ENCODE measurements around the gene SMC2.

The SMC2 gene

DNA sequence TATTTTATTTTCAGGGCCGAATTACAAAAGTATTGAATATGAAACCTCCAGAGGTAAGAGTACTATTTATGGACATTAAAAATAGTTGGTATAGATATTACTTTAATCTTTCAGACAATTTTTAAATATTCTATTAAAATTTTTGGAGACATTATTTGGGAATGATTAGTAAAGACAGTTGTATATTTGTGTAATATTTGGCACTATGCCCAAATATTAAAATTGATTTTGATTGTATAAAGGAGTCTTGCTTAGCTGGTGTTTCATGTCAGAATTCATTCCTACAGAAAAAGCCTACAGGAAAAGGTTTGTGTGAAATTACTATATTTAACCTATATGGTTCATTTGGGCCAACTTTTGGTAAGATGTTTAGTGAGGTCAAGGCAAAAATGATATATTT is 5.5 kb downstream of the SMC2 start:
- DNase-seq (ENCODE audit: extremely low read depth in 1 of 2, low read depth in 1 of 2): no peak

DNA sequence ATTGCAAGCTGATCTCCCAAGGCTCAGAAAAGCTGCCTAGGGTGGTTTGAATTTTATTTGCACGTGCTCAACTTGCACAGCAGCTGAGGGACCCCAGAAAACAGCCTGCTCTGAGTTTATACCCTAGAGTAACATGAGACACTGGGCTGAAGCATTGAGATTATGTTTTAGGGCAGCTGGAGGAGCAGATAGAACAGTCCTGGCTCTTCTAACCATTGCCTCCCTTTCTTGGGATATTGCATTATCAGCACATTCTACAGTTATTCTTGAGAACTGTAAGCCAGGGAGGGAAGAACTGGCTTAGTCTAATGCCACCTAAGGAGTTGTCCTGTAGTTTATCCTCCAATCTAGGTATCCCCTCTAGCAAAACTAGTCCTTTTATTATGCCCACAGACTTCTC is 10.3 kb downstream of the SMC2 start:
- no peak for DNase-seq (ENCODE audit: extremely low read depth in 1 of 2, low read depth in 1 of 2)

DNA sequence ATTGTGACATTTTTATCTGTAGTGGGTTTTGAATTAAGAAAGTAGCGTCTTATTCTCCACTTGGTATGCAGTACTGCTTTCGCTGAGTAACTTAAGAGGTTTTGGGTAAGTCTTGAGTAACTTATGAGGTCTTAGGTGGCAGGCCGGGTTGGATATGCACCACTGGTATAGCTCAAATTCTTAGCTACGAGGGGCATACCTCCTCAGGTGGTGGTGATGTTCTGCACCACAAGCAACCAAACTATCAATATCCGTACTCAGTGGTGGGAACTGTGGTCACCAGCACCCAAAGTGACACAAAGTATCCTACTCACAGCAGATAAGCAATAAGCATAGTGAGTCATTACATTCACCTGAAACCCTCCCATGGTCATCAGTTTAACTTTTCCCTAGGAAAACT is 13.7 kb downstream of the SMC2 start:
- no peak for DNase-seq (ENCODE audit: extremely low read depth in 1 of 2, low read depth in 1 of 2)

DNA sequence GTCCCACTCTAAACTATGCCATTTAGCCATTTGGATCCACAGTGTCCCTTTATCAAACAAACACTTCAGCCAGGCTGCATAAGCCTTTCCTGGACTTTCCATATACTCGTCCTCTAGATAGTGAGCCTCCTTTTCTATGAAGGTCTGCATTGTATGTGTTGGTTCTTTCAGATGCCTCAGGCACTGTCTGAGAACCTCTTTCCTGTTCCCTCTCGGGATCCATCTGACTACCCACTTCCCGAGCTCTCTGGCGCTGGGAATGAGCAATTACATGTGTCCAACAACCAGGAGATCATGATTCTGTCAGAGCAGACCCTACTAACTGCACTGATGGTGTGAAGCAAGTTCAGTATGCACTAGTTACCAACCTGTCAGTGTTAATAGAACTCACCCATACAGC is 14.2 kb downstream of the SMC2 start:
- DNase-seq (ENCODE audit: extremely low read depth in 1 of 2, low read depth in 1 of 2): no peak

DNA sequence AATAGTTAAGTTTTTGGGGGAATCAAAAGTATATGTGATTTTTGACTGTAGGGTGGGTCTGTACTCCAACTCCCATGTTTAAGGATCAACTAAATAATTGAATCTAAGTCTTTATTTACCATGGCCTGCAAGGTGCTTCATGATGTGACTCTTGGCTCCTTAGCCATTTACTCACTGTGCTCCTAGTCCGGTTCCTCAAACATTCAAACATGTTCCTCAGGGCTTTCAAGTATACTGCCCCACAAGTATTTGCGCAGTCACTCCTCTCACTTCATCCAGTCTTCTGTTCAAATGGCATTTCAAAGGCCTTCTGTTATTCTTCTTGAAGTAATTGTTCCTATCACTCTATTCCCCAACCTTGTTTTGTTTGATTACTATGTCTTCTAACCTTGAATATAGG is 16.4 kb downstream of the SMC2 start:
- no peak for DNase-seq (ENCODE audit: extremely low read depth in 1 of 2, low read depth in 1 of 2)

DNA sequence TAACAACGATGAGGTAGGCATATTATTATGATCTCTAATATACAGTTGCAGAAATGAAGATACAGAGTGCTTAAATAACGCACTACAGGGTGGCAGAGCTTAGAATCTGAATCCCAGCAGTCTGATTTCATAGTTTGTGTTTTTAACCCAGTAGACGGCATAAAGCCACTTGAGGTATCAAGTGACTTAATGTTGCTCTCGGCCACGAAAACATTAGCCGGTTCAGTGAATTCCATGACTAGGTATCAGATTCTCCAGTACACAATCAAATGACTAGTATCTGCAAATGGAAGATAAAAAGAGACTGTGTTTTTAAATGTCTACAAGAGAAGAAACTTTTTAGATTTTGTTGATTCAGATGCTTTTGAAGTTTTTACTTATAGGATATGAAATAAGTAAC is 24.8 kb downstream of the SMC2 start:
- DNase-seq (ENCODE audit: extremely low read depth in 1 of 2, low read depth in 1 of 2): no peak

DNA sequence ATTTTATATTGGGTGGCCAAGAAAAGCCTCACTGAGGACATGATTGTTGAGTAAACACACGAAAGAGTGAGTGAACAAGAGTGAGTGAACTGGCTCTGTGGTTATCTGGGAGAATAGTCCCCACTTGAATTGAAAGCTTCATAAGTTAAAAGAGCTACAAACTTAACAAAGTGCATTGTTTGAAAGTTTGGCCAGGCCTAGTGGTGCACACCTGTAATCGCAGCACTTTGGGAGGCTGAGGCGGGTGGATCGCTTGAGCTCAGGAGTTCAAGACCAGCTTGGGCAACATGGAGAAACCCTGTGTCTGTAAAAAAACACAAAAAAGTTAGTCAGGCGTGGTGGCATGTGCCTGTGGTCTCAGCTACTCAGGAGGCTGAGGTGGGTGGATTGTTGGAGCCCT is 26.9 kb downstream of the SMC2 start:
- DNase-seq (ENCODE audit: extremely low read depth in 1 of 2, low read depth in 1 of 2): no peak

DNA sequence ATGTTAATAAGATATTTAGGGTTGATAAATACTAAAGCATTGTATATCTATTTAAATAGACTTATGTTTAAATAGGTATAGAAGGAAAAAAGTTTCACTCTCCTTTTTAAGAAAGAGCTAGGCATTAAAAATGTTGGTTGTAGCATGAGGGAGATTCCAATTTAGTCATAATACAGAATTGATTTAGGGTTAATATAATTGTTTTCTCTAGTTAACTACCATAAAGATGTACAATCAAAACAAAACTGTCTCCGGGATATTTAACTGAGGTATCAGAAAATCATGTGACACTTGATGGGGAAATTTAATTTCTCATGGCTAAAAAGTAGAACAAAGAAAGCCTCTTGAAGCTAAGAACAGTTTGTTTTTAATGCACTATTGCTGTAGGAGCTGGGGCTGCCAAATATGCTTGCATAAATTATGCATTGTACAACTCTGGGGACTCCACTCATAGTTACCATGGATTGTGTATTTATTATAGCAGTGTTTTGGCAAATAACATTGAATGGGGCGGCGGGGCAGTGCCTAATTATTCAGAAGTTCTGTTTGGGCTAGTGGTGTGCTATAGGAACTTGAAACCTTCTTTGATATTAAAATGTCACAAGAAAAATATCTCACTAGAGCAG is 44.2 kb downstream of the SMC2 start:
- DNase-seq (ENCODE audit: extremely low read depth in 1 of 2, low read depth in 1 of 2): no peak

DNA sequence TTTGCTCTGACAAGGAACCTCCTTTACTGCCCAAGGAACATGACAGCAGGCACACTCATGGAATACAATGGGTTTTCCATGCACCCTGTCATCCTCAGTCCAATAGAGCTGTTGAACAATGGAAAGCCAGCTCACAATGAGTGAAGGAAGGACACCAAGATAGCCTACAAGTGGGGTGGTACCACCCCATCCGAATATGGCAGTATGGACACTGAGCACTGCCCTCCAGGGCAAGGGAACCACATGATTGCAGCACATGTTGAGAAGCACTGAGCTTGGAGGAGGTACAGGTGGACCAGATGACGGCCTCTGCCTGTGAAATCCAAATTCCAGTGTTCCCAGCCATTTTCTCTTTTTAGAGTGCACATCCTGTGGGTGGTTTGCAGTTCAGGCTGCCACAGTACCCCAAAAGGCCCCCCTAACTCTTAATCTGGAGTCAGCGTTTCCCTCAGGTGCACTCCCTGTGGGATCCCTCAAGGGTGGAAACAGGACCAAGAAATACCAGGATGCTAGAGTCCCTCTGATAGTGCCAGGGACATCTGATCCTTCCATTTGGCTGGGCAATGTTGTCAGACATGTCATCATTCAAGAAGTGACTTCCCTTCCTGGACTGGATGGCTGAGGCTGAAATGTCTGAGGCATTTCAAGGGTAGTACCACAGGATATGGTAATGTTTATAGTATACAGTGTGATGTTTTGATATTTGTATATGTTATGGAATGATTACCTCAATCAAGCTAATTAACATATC is 48.9 kb downstream of the SMC2 start:
- no peak for DNase-seq (ENCODE audit: extremely low read depth in 1 of 2, low read depth in 1 of 2)

DNA sequence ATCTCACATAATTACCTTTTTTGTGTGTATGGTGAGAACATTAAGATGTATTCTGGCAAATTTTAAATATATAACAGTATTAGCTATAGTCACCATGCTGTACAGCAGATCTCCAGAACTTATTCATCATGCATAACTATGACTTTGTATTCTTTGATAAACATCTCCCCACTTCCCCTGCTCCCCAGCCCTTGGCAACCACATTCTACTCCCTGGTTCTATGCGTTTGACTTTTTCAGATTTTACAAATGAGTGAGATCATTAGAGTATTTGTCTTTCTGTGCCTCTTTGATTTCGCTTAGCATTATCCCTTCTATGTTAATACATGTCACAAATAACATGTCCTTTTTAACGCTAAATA is 49.4 kb downstream of the SMC2 start:
- DNase-seq (ENCODE audit: extremely low read depth in 1 of 2, low read depth in 1 of 2): no peak

DNA sequence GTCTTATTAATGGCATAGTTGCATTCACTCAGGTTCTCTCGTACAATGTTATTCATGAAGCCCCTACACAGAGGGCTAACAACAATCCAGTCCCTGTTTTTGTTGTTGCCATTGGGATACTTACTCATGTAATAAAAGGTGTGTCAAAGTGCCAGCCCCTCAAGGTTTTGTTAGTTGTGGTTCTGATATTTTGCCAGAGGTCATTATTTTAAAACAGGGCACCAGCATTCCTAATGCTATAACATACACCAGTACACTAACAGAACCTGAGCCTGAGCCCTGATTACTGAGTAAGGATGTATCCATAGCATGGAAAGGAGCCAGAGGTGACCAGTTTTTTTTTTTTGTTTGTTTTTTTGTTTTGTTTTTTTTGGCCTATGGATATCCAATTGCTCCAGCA is 50.2 kb downstream of the SMC2 start:
- no peak for DNase-seq (ENCODE audit: extremely low read depth in 1 of 2, low read depth in 1 of 2)

DNA sequence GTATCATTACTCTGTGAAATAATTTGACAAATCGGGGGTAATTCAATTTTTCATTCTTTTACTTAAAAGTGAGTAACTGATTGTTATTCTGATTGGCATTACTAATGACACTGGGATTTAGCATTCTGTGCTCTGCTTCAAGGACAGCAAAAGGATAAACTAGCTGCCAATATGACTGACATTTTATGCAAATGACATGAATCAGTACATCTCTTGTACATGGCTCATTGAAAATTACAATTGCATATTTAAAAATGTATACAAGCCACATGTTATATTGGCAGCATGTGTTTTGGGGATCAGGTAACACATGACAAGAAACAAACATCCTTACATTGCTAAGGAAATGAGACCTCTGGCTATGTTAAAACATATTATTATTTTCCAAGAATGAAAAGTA is 79.0 kb downstream of the SMC2 start:
- DNase-seq (ENCODE audit: extremely low read depth in 1 of 2, low read depth in 1 of 2): no peak

DNA sequence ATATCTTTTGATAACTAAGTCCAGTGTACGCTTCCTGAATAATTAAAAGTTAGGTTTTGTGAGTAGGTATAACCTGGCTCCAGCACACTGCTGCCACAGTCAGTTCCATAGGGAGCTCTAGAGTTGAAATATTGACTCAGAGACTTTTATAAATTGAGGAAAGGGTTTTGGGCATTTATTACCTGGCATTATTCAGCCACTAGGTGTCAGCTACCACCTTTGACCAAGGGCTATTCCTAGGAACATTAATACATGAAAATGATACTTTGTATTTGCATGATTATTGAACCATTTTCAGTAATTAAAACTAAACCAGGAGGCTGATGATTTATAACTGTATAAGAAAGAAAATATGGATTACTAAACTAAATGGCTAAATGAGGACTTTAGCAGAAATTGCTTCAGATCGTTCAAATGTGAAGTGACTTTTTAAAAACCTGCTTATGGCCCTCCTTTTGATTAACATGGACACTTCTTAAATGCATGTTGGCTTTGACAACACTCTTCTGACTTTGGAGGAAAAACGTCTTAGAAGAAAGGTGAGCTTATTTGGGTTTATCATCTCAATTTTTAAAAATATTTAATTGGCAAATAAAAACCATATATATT is 83.0 kb downstream of the SMC2 start:
- no peak for DNase-seq (ENCODE audit: extremely low read depth in 1 of 2, low read depth in 1 of 2)

DNA sequence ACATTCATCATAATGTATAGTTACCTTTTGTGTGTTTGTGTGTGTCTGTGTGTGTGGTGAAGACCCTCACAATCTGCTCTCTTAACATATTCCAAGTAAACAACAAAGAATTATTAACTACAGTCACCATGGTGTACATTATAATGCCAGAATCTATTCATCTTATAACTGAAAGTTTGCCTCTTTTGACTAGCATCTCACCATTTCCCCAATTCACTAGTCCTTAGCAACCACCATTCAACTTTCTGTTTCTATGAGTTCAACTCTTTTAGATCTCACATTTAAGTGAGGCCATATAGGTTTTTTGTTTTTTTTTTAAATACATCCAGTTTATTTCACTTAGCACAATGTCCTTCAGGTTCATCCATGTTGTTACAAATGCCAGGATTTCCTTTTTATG is 83.6 kb downstream of the SMC2 start:
- no peak for DNase-seq (ENCODE audit: extremely low read depth in 1 of 2, low read depth in 1 of 2)
